ENCODE measurements around the gene KDM7A. TPM values are rescaled to one million over a fixed set of nuclear protein-coding genes. Genes with fewer than 3 reads are reported as not detected.

Gene KDM7A
- total and polyA plus RNA-seq, 10 donors: 2.5 to 41.5 (median 22.1) TPM

GRCh38 chr7:140196361-140197217 lies 19.8 kb upstream of the KDM7A start:
- H3K9me3 ChIP-seq: peaks cover 0 to 6% (median 0%) of the 10 kb centered on the region in 8 donors
- H3K4me1 ChIP-seq: no peaks in the 10 kb centered on the region
- TF ChIP-seq POLR2A (IDR thresholded peaks at IDR 0.05): no peak
- no peak for TF ChIP-seq POLR2AphosphoS5 (IDR thresholded peaks at IDR 0.05)
- TF ChIP-seq, protein P1, sequence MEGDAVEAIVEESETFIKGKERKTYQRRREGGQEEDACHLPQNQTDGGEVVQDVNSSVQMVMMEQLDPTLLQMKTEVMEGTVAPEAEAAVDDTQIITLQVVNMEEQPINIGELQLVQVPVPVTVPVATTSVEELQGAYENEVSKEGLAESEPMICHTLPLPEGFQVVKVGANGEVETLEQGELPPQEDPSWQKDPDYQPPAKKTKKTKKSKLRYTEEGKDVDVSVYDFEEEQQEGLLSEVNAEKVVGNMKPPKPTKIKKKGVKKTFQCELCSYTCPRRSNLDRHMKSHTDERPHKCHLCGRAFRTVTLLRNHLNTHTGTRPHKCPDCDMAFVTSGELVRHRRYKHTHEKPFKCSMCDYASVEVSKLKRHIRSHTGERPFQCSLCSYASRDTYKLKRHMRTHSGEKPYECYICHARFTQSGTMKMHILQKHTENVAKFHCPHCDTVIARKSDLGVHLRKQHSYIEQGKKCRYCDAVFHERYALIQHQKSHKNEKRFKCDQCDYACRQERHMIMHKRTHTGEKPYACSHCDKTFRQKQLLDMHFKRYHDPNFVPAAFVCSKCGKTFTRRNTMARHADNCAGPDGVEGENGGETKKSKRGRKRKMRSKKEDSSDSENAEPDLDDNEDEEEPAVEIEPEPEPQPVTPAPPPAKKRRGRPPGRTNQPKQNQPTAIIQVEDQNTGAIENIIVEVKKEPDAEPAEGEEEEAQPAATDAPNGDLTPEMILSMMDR (IDR thresholded peaks at IDR 0.05 in 8 of 11, conservative IDR thresholded peaks at IDR 0.05 in 3 of 11): no peak
- no peaks in the 10 kb centered on the region for H3K27me3 ChIP-seq (replicated peaks in 1 of 7)
- no peaks in the 10 kb centered on the region for H3K36me3 ChIP-seq
- DNase-seq: no peak
- H3K4me3 ChIP-seq: no peak overlapping the region
- intact Hi-C loops (cut with DNase I; ENCODE audit: low total_unique reads): no loop called here
- H3K27ac ChIP-seq: no peak overlapping the region
- WGBS, 5 donors: 67 to 80% (median 74%) methylated on average over 10 of the region's 10 CpGs

- Histone ChIP-seq H3K27ac (no peak overlapping the region), H3K4me3 (no peak overlapping the region), H3K27me3 (replicated peaks in 1 of 7) (no peaks in the 10 kb centered on the region), H3K9me3 (peaks cover 0 to 6% (median 0%) of the 10 kb centered on the region in 8 donors), H3K36me3 (no peaks in the 10 kb centered on the region), H3K4me1 (no peaks in the 10 kb centered on the region)
- WGBS, 5 donors: 79 to 86% (median 83%) methylated on average over 1 of the region's 1 CpG
- intact Hi-C loops (cut with DNase I; ENCODE audit: low total_unique reads): no loop called here
- DNase-seq: no peak
- TF ChIP-seq, protein P1 (IDR thresholded peaks at IDR 0.05 in 8 of 11, conservative IDR thresholded peaks at IDR 0.05 in 3 of 11): no peak
- no peak for TF ChIP-seq POLR2AphosphoS5 (IDR thresholded peaks at IDR 0.05)
- TF ChIP-seq POLR2A (IDR thresholded peaks at IDR 0.05): no peak
Measured at GRCh38 chr7:140195859-140196258, 19.1 kb upstream of the KDM7A start.

- peaks cover 0 to 6% (median 0%) of the 10 kb centered on the region in 8 donors for H3K9me3 ChIP-seq
- no peaks in the 10 kb centered on the region for H3K4me1 ChIP-seq
- no peak for DNase-seq
- no peaks in the 10 kb centered on the region for H3K27me3 ChIP-seq (replicated peaks in 1 of 7)
- H3K4me3 ChIP-seq: no peak overlapping the region
- H3K27ac ChIP-seq: no peak overlapping the region
- intact Hi-C loops (cut with DNase I; ENCODE audit: low total_unique reads): no loop called here
- TF ChIP-seq POLR2AphosphoS5 (IDR thresholded peaks at IDR 0.05): no peak
- H3K36me3 ChIP-seq: no peaks in the 10 kb centered on the region
Measured at GRCh38 chr7:140192620-140193019, 15.8 kb upstream of the KDM7A start.

- no peaks in the 10 kb centered on the region for H3K27me3 ChIP-seq (replicated peaks in 1 of 7)
- WGBS, 5 donors: 86 to 93% (median 90%) methylated on average over 3 of the region's 3 CpGs
- H3K4me1 ChIP-seq: no peaks in the 10 kb centered on the region
- DNase-seq: no peak
- TF ChIP-seq, protein P1 (IDR thresholded peaks at IDR 0.05 in 8 of 11, conservative IDR thresholded peaks at IDR 0.05 in 3 of 11): no peak
- TF ChIP-seq POLR2AphosphoS5 (IDR thresholded peaks at IDR 0.05) (no peak), POLR2A (IDR thresholded peaks at IDR 0.05) (no peak)
- intact Hi-C loops (cut with DNase I; ENCODE audit: low total_unique reads): no loop called here
- no peak overlapping the region for H3K4me3 ChIP-seq
- no peaks in the 10 kb centered on the region for H3K36me3 ChIP-seq
- H3K9me3 ChIP-seq: peaks cover 0 to 6% (median 0%) of the 10 kb centered on the region in 8 donors
- no peak overlapping the region for H3K27ac ChIP-seq
Measured at GRCh38 chr7:140192176-140192575, 15.4 kb upstream of the KDM7A start.

Data from spleen (tissue), 11 donors.